CD14-positive monocyte (primary cell): ENCODE results near the gene RAB11FIP4. TPM values are rescaled to one million over a fixed set of nuclear protein-coding genes. Genes with fewer than 3 reads are reported as not detected.

ENCODE experiments used
- DNase-seq, 3 donors: peaks; one replicate each; pipeline ENCODE4 v3.0.0-alpha.2; 2011 to 2022
- H2AFZ ChIP-seq: 2 replicates; pipeline ENCODE4 v1.6.0; 2012; ENCODE audit warnings: mild to moderate bottlenecking, low read depth, low read length, inconsistent platforms; ENCODE audit not compliant: insufficient read depth, poor library complexity, severe bottlenecking
- H3K27ac ChIP-seq, 2 donors: 1 replicate in 1 of 2; 2 replicates in 1 of 2; pipeline ENCODE4 v1.5.1; 2012 to 2013; ENCODE audit warnings: low read length in 2 of 2, control low read depth in 1 of 2, inconsistent platforms in 1 of 2, low read depth in 1 of 2, mild to moderate bottlenecking in 1 of 2
- H3K27me3 ChIP-seq, 2 donors: one replicate each; pipeline versions ENCODE4 v1.6.0 to v1.6.1; 2011 to 2013; ENCODE audit warnings: low read length in 2 of 2; ENCODE audit not compliant: control insufficient read depth in 2 of 2, insufficient read depth in 2 of 2
- H3K36me3 ChIP-seq, 2 donors: replicated peaks in 1 of 2; 1 replicate in 1 of 2; 2 replicates in 1 of 2; pipeline versions ENCODE4 v1.5.1 to v1.6.1; 2012 to 2013; ENCODE audit warnings: low read length in 2 of 2, control low read depth in 1 of 2, inconsistent platforms in 1 of 2, mild to moderate bottlenecking in 1 of 2; ENCODE audit not compliant: insufficient read depth in 2 of 2, control insufficient read depth in 1 of 2
- H3K4me1 ChIP-seq, 2 donors: 1 replicate in 1 of 2; 2 replicates in 1 of 2; pipeline versions ENCODE4 v1.5.1 to v1.6.1; 2012 to 2013; ENCODE audit warnings: low read length in 2 of 2, control low read depth in 1 of 2, inconsistent platforms in 1 of 2, mild to moderate bottlenecking in 1 of 2, moderate library complexity in 1 of 2; ENCODE audit not compliant: insufficient read depth in 2 of 2, control insufficient read depth in 1 of 2
- H3K4me2 ChIP-seq: replicated peaks from 2 replicates; pipeline ENCODE3; 2012; ENCODE audit warnings: low read length, moderate library complexity, mild to moderate bottlenecking; ENCODE audit not compliant: poor library complexity, severe bottlenecking; ENCODE audit errors: extremely low read depth
- H3K4me3 ChIP-seq, 3 experiments: fragments of 200-600 bp in 1 of 3; sonication (generic) in 1 of 3; replicated peaks in 1 of 3; 1 replicate in 2 of 3; 2 replicates in 1 of 3; pipeline ENCODE4 v1.5.1; 2011 to 2013; ENCODE audit warnings: low read length in 3 of 3, mild to moderate bottlenecking in 3 of 3, control low read depth in 2 of 3, low read depth in 2 of 3, inconsistent platforms in 1 of 3, moderate library complexity in 1 of 3
- H3K79me2 ChIP-seq: 2 replicates; pipeline ENCODE4 v1.6.0; 2012; ENCODE audit warnings: mild to moderate bottlenecking, control low read depth, inconsistent platforms, low read length, moderate library complexity; ENCODE audit not compliant: insufficient read depth
- H3K9ac ChIP-seq: 2 replicates; pipeline ENCODE4 v1.6.0; 2017; ENCODE audit warnings: low read length, mild to moderate bottlenecking; ENCODE audit not compliant: insufficient read depth, poor library complexity, severe bottlenecking
- H3K9me3 ChIP-seq, 2 donors: replicated peaks in 1 of 2; 1 replicate in 1 of 2; 2 replicates in 1 of 2; pipeline versions ENCODE4 v1.5.1 to v1.6.1; 2012 to 2013; ENCODE audit warnings: low read length in 2 of 2, control low read depth in 1 of 2; ENCODE audit not compliant: control insufficient read depth in 1 of 2, insufficient read depth in 1 of 2
- H4K20me1 ChIP-seq: 2 replicates; pipeline ENCODE4 v1.6.0; 2012; ENCODE audit warnings: mild to moderate bottlenecking, low read length, control low read depth, moderate library complexity; ENCODE audit not compliant: insufficient read depth
- H3K27ac Mint-ChIP-seq, 7 donors: one replicate each; pipeline ENCODE4 v1.8.0; 2020; ENCODE audit warnings: mild to moderate bottlenecking in 7 of 7, mixed read lengths in 7 of 7, moderate library complexity in 6 of 7, inconsistent platforms in 2 of 7
- H3K27me3 Mint-ChIP-seq, 3 donors: one replicate each; pipeline ENCODE4 v1.8.0; 2021 to 2022; ENCODE audit warnings: low read depth in 3 of 3, mild to moderate bottlenecking in 3 of 3, mixed read lengths in 3 of 3, moderate library complexity in 3 of 3, inconsistent platforms in 1 of 3
- H3K36me3 Mint-ChIP-seq, 2 donors: one replicate each; pipeline ENCODE4 v1.8.0; 2020; ENCODE audit warnings: mixed read lengths in 2 of 2, inconsistent platforms in 1 of 2, mild to moderate bottlenecking in 1 of 2
- H3K4me1 Mint-ChIP-seq: one replicate; pipeline ENCODE4 v1.8.0; 2020; ENCODE audit warnings: mild to moderate bottlenecking, mixed read lengths
- H3K4me3 Mint-ChIP-seq, 2 donors: one replicate each; pipeline ENCODE4 v1.8.0; 2020; ENCODE audit warnings: mild to moderate bottlenecking in 2 of 2, mixed read lengths in 2 of 2, moderate library complexity in 1 of 2
- H3K9me3 Mint-ChIP-seq, 7 donors: one replicate each; pipeline ENCODE4 v1.8.0; 2020 to 2022; ENCODE audit warnings: mixed read lengths in 7 of 7, mild to moderate bottlenecking in 6 of 7, moderate library complexity in 6 of 7, inconsistent platforms in 2 of 7
- CTCF ChIP-seq: fragments of 200-600 bp; IDR thresholded peaks from one replicate; pipeline ENCODE4 v1.8.0; 2022; ENCODE audit warnings: antibody characterized with exemption, mild to moderate bottlenecking
- WGBS: methylation state at CpG from one replicate; pipeline ENCODE4 v1.1.5; 2013; ENCODE audit warnings: missing lambda C conversion rate; ENCODE audit not compliant: insufficient coverage; 5-methylcytosine and 5-hydroxymethylcytosine counted together
- intact Hi-C, 2 donors: fragments of 100-400 bp; cut with micrococcal nuclease; formaldehyde crosslinking; loops; one replicate each; pipeline versions ENCODE4 v1.15.0 to v1.15.1; 2023
- polyA plus RNA-seq, 3 donors: library from polyadenylated mRNA; depleted of rRNA in 1 of 3; unstranded in 2 of 3; stranded (reverse) in 1 of 3; fragments of 300-500 nt in 2 of 3; fragments of >200 nt in 1 of 3; fragmentation: Illumina TruSeq in 2 of 3; gene quantifications; 1 replicate in 2 of 3; 2 replicates in 1 of 3; pipeline ENCODE4 v1.2.3, GENCODE V29; 2012 to 2021

The RAB11FIP4 gene
- polyA plus RNA-seq, 3 donors = 10.4 to 21.9 (median 16.2) TPM

GRCh38 chr17:31534223-31534888 is 142.9 kb downstream of the RAB11FIP4 start:
- Mint-ChIP-seq H3K9me3 (no peaks in the 10 kb centered on the region), H3K36me3 (peaks cover 38 to 42% of the 10 kb centered on the region in 2 donors), H3K27ac (no peak overlapping the region), H3K4me1 (peaks cover 5% of the 10 kb centered on the region), H3K4me3 (no peak overlapping the region), H3K27me3 (peaks cover 2 to 11% (median 5%) of the 10 kb centered on the region in 3 donors)
- Histone ChIP-seq H3K9me3 (no peaks in the 10 kb centered on the region), H3K4me3 (no peak overlapping the region), H4K20me1 (no peaks in the 10 kb centered on the region), H3K27me3 (no peaks in the 10 kb centered on the region), H3K79me2 (no peaks in the 10 kb centered on the region), H3K27ac (no peak overlapping the region), H3K4me1 (no peaks in the 10 kb centered on the region), H3K36me3 (peaks cover 15 to 34% of the 10 kb centered on the region in 2 donors), H3K4me2 (no peak overlapping the region), H3K9ac (no peak overlapping the region), H2AFZ (no peak overlapping the region)
- intact Hi-C loops = no loop called here
- DNase-seq = no peak
- TF ChIP-seq CTCF = no peak
- WGBS = 92% methylated on average over 7 of the region's 10 CpGs

- Histone ChIP-seq H3K4me1 (no peaks in the 10 kb centered on the region), H4K20me1 (no peaks in the 10 kb centered on the region), H3K27ac (no peak overlapping the region), H3K4me2 (no peak overlapping the region), H3K79me2 (no peaks in the 10 kb centered on the region), H3K4me3 (no peak overlapping the region), H2AFZ (no peak overlapping the region), H3K27me3 (no peaks in the 10 kb centered on the region), H3K9ac (no peak overlapping the region), H3K36me3 (peaks cover 6 to 22% of the 10 kb centered on the region in 2 donors), H3K9me3 (no peaks in the 10 kb centered on the region)
- Mint-ChIP-seq H3K27me3 (peaks cover 2 to 11% (median 5%) of the 10 kb centered on the region in 3 donors), H3K4me3 (no peak overlapping the region), H3K36me3 (peaks cover 28 to 32% of the 10 kb centered on the region in 2 donors), H3K9me3 (peaks cover 0 to 2% (median 0%) of the 10 kb centered on the region in 7 donors), H3K27ac (no peak overlapping the region), H3K4me1 (peaks cover 5% of the 10 kb centered on the region)
- intact Hi-C loops = no loop called here
- TF ChIP-seq CTCF = no peak
- 14% methylated on average over 1 of the region's 2 CpGs for WGBS
- no peak for DNase-seq
These were observed 144.1 kb downstream of the RAB11FIP4 start for GRCh38 chr17:31535581-31535981.
